Activated CD4-positive, alpha-beta T cell treated with anti-CD3 and anti-CD28 coated beads for 36 hours (primary cell): ENCODE measurements around the gene ZDHHC3. TPM values are rescaled to one million over a fixed set of nuclear protein-coding genes. Genes with fewer than 3 reads are reported as not detected.
A peak's percentile ranks its signal among the peaks of the same experiment; 100 is the strongest.

ENCODE experiments used
- ATAC-seq: fragments of 200-7000 bp; cut with Tn5 transposase; one replicate; pipeline ENCODE4 v1.10.0; 2021; ENCODE audit warnings: mild to moderate bottlenecking, moderate library complexity
- CTCF ChIA-PET: fragments of 350-600 bp; sonication (Branson Sonifier 250); formaldehyde crosslinking; loops from one replicate; lab custom pipeline; 2021; ENCODE audit warnings: antibody characterized with exemption; lab: Charles Lee
- POLR2A ChIA-PET: fragments of 350-600 bp; sonication (Branson Sonifier 250); formaldehyde crosslinking; loops from one replicate; lab custom pipeline; 2021; ENCODE audit warnings: antibody characterized with exemption, inconsistent platforms; lab: Charles Lee
- DNase-seq: peaks from one replicate; pipeline ENCODE4 v3.0.0-alpha.2; 2020
- H3K27ac Mint-ChIP-seq: one replicate; pipeline ENCODE4 v1.8.0; 2021; ENCODE audit warnings: mixed read lengths
- H3K27me3 Mint-ChIP-seq: one replicate; pipeline ENCODE4 v1.8.0; 2021; ENCODE audit warnings: mixed read lengths
- H3K36me3 Mint-ChIP-seq: one replicate; pipeline ENCODE4 v1.8.0; 2021; ENCODE audit warnings: low read depth, mixed read lengths
- H3K4me1 Mint-ChIP-seq: one replicate; pipeline ENCODE4 v1.8.0; 2021; ENCODE audit warnings: mixed read lengths
- H3K4me3 Mint-ChIP-seq: one replicate; pipeline ENCODE4 v1.8.0; 2021; ENCODE audit warnings: mild to moderate bottlenecking, moderate library complexity, mixed read lengths
- H3K9me3 Mint-ChIP-seq: one replicate; pipeline ENCODE4 v1.8.0; 2021; ENCODE audit warnings: low read depth, mixed read lengths
- intact Hi-C, 2 experiments: fragments of 100-400 bp; cut with DNase I in 1 of 2; cut with micrococcal nuclease in 1 of 2; formaldehyde crosslinking; loops; one replicate each; pipeline versions ENCODE4 v1.14.2 to v1.15.1; 2022 to 2024; cut with DNase I, micrococcal nuclease
- total RNA-seq, 2 experiments: library from RNA; stranded (reverse); gene quantifications; one replicate each; pipeline ENCODE4 v1.2.3, GENCODE V29; 2021

Gene ZDHHC3
- total RNA-seq, 2 experiments from 2014 or later, result 31.9 to 32.9 TPM

- Mint-ChIP-seq H3K9me3 (no peaks in the 10 kb centered on the region), H3K4me1 (peaks cover 72% of the 10 kb centered on the region), H3K36me3 (peaks cover 36% of the 10 kb centered on the region), H3K4me3 (no peak overlapping the region), H3K27ac (no peak overlapping the region), H3K27me3 (no peaks in the 10 kb centered on the region)
- ATAC-seq, result no peak
- ChIA-PET CTCF (interaction anchor here (0.6 to 1.5 kb wide), 6 partner anchors 9 to 508 kb away, joined by 3 to 6 read pairs (median 4); no protein-coding TSS in a partner anchor), POLR2A (interaction anchor here (0.6 to 0.7 kb wide), 3 partner anchors 11 to 535 kb away, joined by 4 read pairs; no protein-coding TSS in a partner anchor)
- no peak for DNase-seq
- intact Hi-C loops, result no loop called here
Observed at GRCh38 chr3:44983484-44983941, 7.5 kb upstream of the ZDHHC3 start.

GRCh38 chr3:44982817-44983216 is 6.8 kb upstream of the ZDHHC3 start:
- Mint-ChIP-seq H3K4me1 (peaks cover 77% of the 10 kb centered on the region), H3K9me3 (no peaks in the 10 kb centered on the region), H3K27me3 (no peaks in the 10 kb centered on the region), H3K4me3 (no peak overlapping the region), H3K27ac (no peak overlapping the region), H3K36me3 (peaks cover 37% of the 10 kb centered on the region)
- ATAC-seq, result no peak
- CTCF ChIA-PET, result interaction anchor here (0.6 to 1.8 kb wide), 4 partner anchors 9 to 450 kb away, joined by 3 to 10 read pairs (median 4); no protein-coding TSS in a partner anchor
- intact Hi-C loops, result no loop called here
- POLR2A ChIA-PET, result interaction anchor here (0.5 kb wide), 1 partner anchor 235 kb away, joined by 4 read pairs; no protein-coding TSS in a partner anchor
- no peak for DNase-seq

- intact Hi-C loops, result no loop called here
- no peak for DNase-seq
- no peaks in the 10 kb centered on the region for H3K9me3 Mint-ChIP-seq
- H3K27me3 Mint-ChIP-seq, result no peaks in the 10 kb centered on the region
- peak; percentile 54 for ATAC-seq
- POLR2A ChIA-PET, result no interaction called here
- H3K4me1 Mint-ChIP-seq, result peaks cover 80% of the 10 kb centered on the region
- CTCF ChIA-PET, result interaction anchor here (1.8 kb wide), 1 partner anchor 11 kb away, joined by 10 read pairs; no protein-coding TSS in a partner anchor
- peaks cover 39% of the 10 kb centered on the region for H3K36me3 Mint-ChIP-seq
- H3K4me3 Mint-ChIP-seq, result peak overlapping the region; percentile 4
- peak overlapping the region; percentile 60 for H3K27ac Mint-ChIP-seq
Observed at GRCh38 chr3:44981751-44982150, 5.8 kb upstream of the ZDHHC3 start.

- H3K4me1 Mint-ChIP-seq, result peaks cover 76% of the 10 kb centered on the region
- H3K4me3 Mint-ChIP-seq, result no peak overlapping the region
- POLR2A ChIA-PET, result no interaction called here
- intact Hi-C loops, result no loop called here
- H3K27ac Mint-ChIP-seq, result peak overlapping the region; percentile 58
- H3K27me3 Mint-ChIP-seq, result no peaks in the 10 kb centered on the region
- H3K9me3 Mint-ChIP-seq, result no peaks in the 10 kb centered on the region
- ATAC-seq, result peak; percentile 47
- peaks cover 41% of the 10 kb centered on the region for H3K36me3 Mint-ChIP-seq
- CTCF ChIA-PET, result interaction anchor here (1.8 kb wide), 1 partner anchor 11 kb away, joined by 10 read pairs; no protein-coding TSS in a partner anchor
- DNase-seq, result no peak
Observed at GRCh38 chr3:44981220-44981619, 5.2 kb upstream of the ZDHHC3 start.

GRCh38 chr3:44974416-44974815 is 1.6 kb downstream of the ZDHHC3 start:
- no peak overlapping the region for H3K27ac Mint-ChIP-seq
- H3K27me3 Mint-ChIP-seq, result no peaks in the 10 kb centered on the region
- ChIA-PET CTCF (interaction anchor here (0.8 to 4.7 kb wide), 5 partner anchors 13 to 236 kb away, joined by 3 to 34 read pairs (median 3); no protein-coding TSS in a partner anchor), POLR2A (no interaction called here)
- intact Hi-C loops, result loop anchor here in 1 of 2 experiments (2.0 kb wide), 1 partner anchor 1284 kb away; the partner anchor contains the start of gene ABHD5
- H3K9me3 Mint-ChIP-seq, result no peaks in the 10 kb centered on the region
- H3K4me3 Mint-ChIP-seq, result peak overlapping the region; percentile 92
- H3K4me1 Mint-ChIP-seq, result peaks cover 56% of the 10 kb centered on the region
- DNase-seq (no peak), ATAC-seq (no peak)
- peaks cover 10% of the 10 kb centered on the region for H3K36me3 Mint-ChIP-seq

GRCh38 chr3:44970926-44971490 is 5.0 kb downstream of the ZDHHC3 start:
- H3K36me3 Mint-ChIP-seq, result no peaks in the 10 kb centered on the region
- ChIA-PET CTCF (no interaction called here), POLR2A (no interaction called here)
- peaks cover 64% of the 10 kb centered on the region for H3K4me1 Mint-ChIP-seq
- intact Hi-C loops, result no loop called here
- no peak overlapping the region for H3K27ac Mint-ChIP-seq
- DNase-seq (no peak), ATAC-seq (no peak)
- no peaks in the 10 kb centered on the region for H3K9me3 Mint-ChIP-seq
- no peaks in the 10 kb centered on the region for H3K27me3 Mint-ChIP-seq
- no peak overlapping the region for H3K4me3 Mint-ChIP-seq

GRCh38 chr3:44969828-44970179 is 6.2 kb downstream of the ZDHHC3 start:
- intact Hi-C loops, result no loop called here
- no peaks in the 10 kb centered on the region for H3K36me3 Mint-ChIP-seq
- peaks cover 67% of the 10 kb centered on the region for H3K4me1 Mint-ChIP-seq
- ChIA-PET POLR2A (no interaction called here), CTCF (interaction anchor here (0.6 kb wide), 1 partner anchor 14 kb away, joined by 4 read pairs; no protein-coding TSS in a partner anchor)
- no peak for DNase-seq
- H3K9me3 Mint-ChIP-seq, result no peaks in the 10 kb centered on the region
- H3K4me3 Mint-ChIP-seq, result no peak overlapping the region
- H3K27me3 Mint-ChIP-seq, result no peaks in the 10 kb centered on the region
- H3K27ac Mint-ChIP-seq, result no peak overlapping the region
- ATAC-seq, result no peak

- Mint-ChIP-seq H3K4me1 (peaks cover 63% of the 10 kb centered on the region), H3K36me3 (no peaks in the 10 kb centered on the region), H3K9me3 (no peaks in the 10 kb centered on the region), H3K27me3 (no peaks in the 10 kb centered on the region), H3K4me3 (no peak overlapping the region), H3K27ac (peak overlapping the region; percentile 29)
- ATAC-seq (peak; percentile 19), DNase-seq (no peak)
- POLR2A ChIA-PET, result no interaction called here
- CTCF ChIA-PET, result no interaction called here
- intact Hi-C loops, result no loop called here
Observed at GRCh38 chr3:44969154-44969827, 6.7 kb downstream of the ZDHHC3 start.

- intact Hi-C loops, result no loop called here
- POLR2A ChIA-PET, result no interaction called here
- Mint-ChIP-seq H3K4me1 (peaks cover 65% of the 10 kb centered on the region), H3K36me3 (peaks cover 2% of the 10 kb centered on the region), H3K27ac (no peak overlapping the region), H3K9me3 (no peaks in the 10 kb centered on the region), H3K27me3 (no peaks in the 10 kb centered on the region), H3K4me3 (no peak overlapping the region)
- CTCF ChIA-PET, result interaction anchor here (0.6 kb wide), 1 partner anchor 24 kb away, joined by 3 read pairs; no protein-coding TSS in a partner anchor
- ATAC-seq (no peak), DNase-seq (no peak)
Observed at GRCh38 chr3:44968447-44968858, 7.5 kb downstream of the ZDHHC3 start.

GRCh38 chr3:44966795-44967278 is 9.1 kb downstream of the ZDHHC3 start:
- Mint-ChIP-seq H3K36me3 (peaks cover 2% of the 10 kb centered on the region), H3K4me1 (peaks cover 65% of the 10 kb centered on the region), H3K9me3 (no peaks in the 10 kb centered on the region), H3K27ac (no peak overlapping the region), H3K27me3 (no peaks in the 10 kb centered on the region), H3K4me3 (no peak overlapping the region)
- DNase-seq, result no peak
- CTCF ChIA-PET, result interaction anchor here (1.2 kb wide), 1 partner anchor 11 kb away, joined by 3 read pairs; no protein-coding TSS in a partner anchor
- ATAC-seq, result peak; percentile 69
- POLR2A ChIA-PET, result interaction anchor here (0.6 kb wide), 1 partner anchor 12 kb away, joined by 3 read pairs; no protein-coding TSS in a partner anchor
- intact Hi-C loops, result no loop called here

GRCh38 chr3:44965165-44965564 is 10.8 kb downstream of the ZDHHC3 start:
- ChIA-PET CTCF (interaction anchor here (0.7 kb wide), 1 partner anchor 732 kb away, joined by 3 read pairs; no protein-coding TSS in a partner anchor), POLR2A (interaction anchor here (0.6 kb wide), 1 partner anchor 356 kb away, joined by 4 read pairs; no protein-coding TSS in a partner anchor)

More at GRCh38 chr3:44965165-44965564, 10.8 kb downstream of the ZDHHC3 start:
- no peak for ATAC-seq
- Mint-ChIP-seq H3K9me3 (no peaks in the 10 kb centered on the region), H3K36me3 (peaks cover 2% of the 10 kb centered on the region), H3K4me1 (peaks cover 57% of the 10 kb centered on the region), H3K27me3 (no peaks in the 10 kb centered on the region), H3K27ac (peak overlapping the region; percentile 40), H3K4me3 (no peak overlapping the region)
- intact Hi-C loops, result no loop called here
- no peak for DNase-seq
